ENCODE measurements around the gene CALML4.
"Not testable (repeated sequence)": the region's sequence is repeated elsewhere in the genome, so short reads cannot be mapped to it uniquely, and the experiment has no call there.

The CALML4 gene

GRCh38 chr15:68224546-68225250, 19.6 kb upstream of the CALML4 start:
- Histone ChIP-seq H3K4me3 (replicated peaks; ENCODE audit: insufficient read depth, low read length) (no peak overlapping the region), H3K27me3 (ENCODE audit: insufficient read depth, poor library complexity, severe bottlenecking) (no peaks in the 10 kb centered on the region), H3K27ac (replicated peaks) (no peak overlapping the region)
- DNase-seq (ENCODE audit: low read depth in 1 of 2, low spot score in 1 of 2): peak; percentile 40 to 60
- TF ChIP-seq CTCF (IDR thresholded peaks at IDR 0.05; ENCODE audit: insufficient read depth, low read length) (no peak), POLR2AphosphoS5 (IDR thresholded peaks at IDR 0.05; ENCODE audit: low read depth) (no peak), SPI1 (IDR thresholded peaks at IDR 0.05; ENCODE audit: borderline replicate concordance, low read depth) (no peak), GABPA (IDR thresholded peaks at IDR 0.05; ENCODE audit: low read depth) (no peak), REST (IDR thresholded peaks at IDR 0.05; ENCODE audit: insufficient replicate concordance, low read depth) (no peak)

- no peak overlapping the region for H3K4me3 ChIP-seq (replicated peaks; ENCODE audit: insufficient read depth, low read length)
- H3K27ac ChIP-seq (replicated peaks): no peak overlapping the region
- TF ChIP-seq GABPA (IDR thresholded peaks at IDR 0.05; ENCODE audit: low read depth) (no peak), POLR2AphosphoS5 (IDR thresholded peaks at IDR 0.05; ENCODE audit: low read depth) (no peak), REST (IDR thresholded peaks at IDR 0.05; ENCODE audit: insufficient replicate concordance, low read depth) (no peak), CTCF (IDR thresholded peaks at IDR 0.05; ENCODE audit: insufficient read depth, low read length) (no peak), SPI1 (IDR thresholded peaks at IDR 0.05; ENCODE audit: borderline replicate concordance, low read depth) (no peak)
- no peak for DNase-seq (ENCODE audit: low read depth in 1 of 2, low spot score in 1 of 2)
- H3K27me3 ChIP-seq (ENCODE audit: insufficient read depth, poor library complexity, severe bottlenecking): no peaks in the 10 kb centered on the region
These were observed 19.0 kb upstream of the CALML4 start for GRCh38 chr15:68224108-68224507.

- Histone ChIP-seq H3K4me3 (replicated peaks; ENCODE audit: insufficient read depth, low read length) (no peak overlapping the region), H3K27me3 (ENCODE audit: insufficient read depth, poor library complexity, severe bottlenecking) (no peaks in the 10 kb centered on the region), H3K27ac (replicated peaks) (no peak overlapping the region)
- TF ChIP-seq REST (IDR thresholded peaks at IDR 0.05; ENCODE audit: insufficient replicate concordance, low read depth) (no peak), GABPA (IDR thresholded peaks at IDR 0.05; ENCODE audit: low read depth) (no peak), CTCF (IDR thresholded peaks at IDR 0.05; ENCODE audit: insufficient read depth, low read length) (no peak), SPI1 (IDR thresholded peaks at IDR 0.05; ENCODE audit: borderline replicate concordance, low read depth) (no peak), POLR2AphosphoS5 (IDR thresholded peaks at IDR 0.05; ENCODE audit: low read depth) (no peak)
- no peak for DNase-seq (ENCODE audit: low read depth in 1 of 2, low spot score in 1 of 2)
These were observed 18.0 kb upstream of the CALML4 start for GRCh38 chr15:68223171-68223570.

- DNase-seq (ENCODE audit: low read depth in 1 of 2, low spot score in 1 of 2); H3K27me3 ChIP-seq (ENCODE audit: insufficient read depth, poor library complexity, severe bottlenecking); H3K4me3 ChIP-seq (replicated peaks; ENCODE audit: insufficient read depth, low read length); H3K27ac ChIP-seq (replicated peaks): not testable (repeated sequence)
These were observed 17.3 kb upstream of the CALML4 start for GRCh38 chr15:68222432-68222743.

- H3K27me3 ChIP-seq (ENCODE audit: insufficient read depth, poor library complexity, severe bottlenecking); H3K27ac ChIP-seq (replicated peaks); DNase-seq (ENCODE audit: low read depth in 1 of 2, low spot score in 1 of 2); H3K4me3 ChIP-seq (replicated peaks; ENCODE audit: insufficient read depth, low read length): not testable (repeated sequence)
These were observed 16.6 kb upstream of the CALML4 start for GRCh38 chr15:68221530-68222431.

All from HL-60 (cell line).